HEK293 (cell line): ENCODE measurements around the gene PXDC1.

Experiments used
- CTCF ChIA-PET: fragments of 350-600 bp; formaldehyde crosslinking; extraction: SDS; loops from one replicate; lab custom pipeline; 2021; ENCODE audit warnings: antibody characterized with exemption; lab: Yijun Ruan, JAX
- POLR2A ChIA-PET: fragments of 300-600 bp; formaldehyde crosslinking; extraction: SDS; loops from one replicate; lab custom pipeline; 2020; ENCODE audit warnings: antibody characterized with exemption, inconsistent platforms; lab: Yijun Ruan, JAX
- H3K27ac ChIP-seq: fragments of 200-500 bp; sonication (Bioruptor generic); 2 replicates; pipeline ENCODE4 v1.5.1; 2014; ENCODE audit warnings: low read depth, low read length, control low read depth, inconsistent platforms; ENCODE audit errors: extremely low read depth
- H3K36me3 ChIP-seq, 2 experiments: fragments of 200-500 bp in 1 of 2; sonication (Bioruptor generic) in 1 of 2; 1 replicate in 1 of 2; 2 replicates in 1 of 2; pipeline ENCODE4 v1.5.1; 2014 to 2017; ENCODE audit warnings: inconsistent platforms in 2 of 2, low read length in 2 of 2; ENCODE audit not compliant: control insufficient read depth in 2 of 2, insufficient read depth in 1 of 2
- H3K4me1 ChIP-seq: fragments of 200-500 bp; sonication (Bioruptor generic); 2 replicates; pipeline ENCODE4 v1.5.1; 2014; ENCODE audit warnings: mild to moderate bottlenecking, low read length, inconsistent platforms; ENCODE audit not compliant: control insufficient read depth, insufficient read depth
- H3K4me3 ChIP-seq: 2 replicates; pipeline ENCODE4 v1.5.1; 2011; ENCODE audit warnings: low read depth, mild to moderate bottlenecking, control low read depth, low read length, moderate library complexity
- H3K9me3 ChIP-seq: fragments of 200-500 bp; sonication (Bioruptor generic); 2 replicates; pipeline ENCODE4 v1.5.1; 2014; ENCODE audit warnings: low read depth, low read length, inconsistent platforms; ENCODE audit not compliant: control insufficient read depth, insufficient read depth
- AEBP2 ChIP-seq: fragments of 450-650 bp; formaldehyde crosslinking; IDR thresholded peaks from 2 replicates; pipeline ENCODE4 v1.5.1; 2016; ENCODE audit warnings: missing biosample characterization, missing genetic modification characterization, borderline replicate concordance
- GFI1B ChIP-seq: fragments of 450-650 bp; formaldehyde crosslinking; IDR thresholded peaks from 2 replicates; pipeline ENCODE4 v1.5.1; 2016; ENCODE audit warnings: missing biosample characterization, missing genetic modification characterization
- INSM2 ChIP-seq: fragments of 450-650 bp; formaldehyde crosslinking; IDR thresholded peaks from 2 replicates; pipeline ENCODE4 v1.5.1; 2016; ENCODE audit warnings: missing biosample characterization, missing genetic modification characterization
- MEIS1 ChIP-seq: sonication (generic); formaldehyde crosslinking; IDR thresholded peaks from 2 replicates; pipeline ENCODE4 v1.8.1; 2022; ENCODE audit warnings: missing genetic modification reagents, mild to moderate bottlenecking, borderline replicate concordance
- SALL2 ChIP-seq: fragments of 450-650 bp; formaldehyde crosslinking; IDR thresholded peaks from 2 replicates; pipeline ENCODE4 v1.5.0; 2017; ENCODE audit warnings: missing biosample characterization, mild to moderate bottlenecking, missing genetic modification characterization, borderline replicate concordance
- TRIM28 ChIP-seq: IDR thresholded peaks from 2 replicates; pipeline ENCODE4 v1.6.1; 2011; ENCODE audit warnings: low read length, control low read depth, borderline replicate concordance
- ZBTB10 ChIP-seq: fragments of 450-650 bp; formaldehyde crosslinking; IDR thresholded peaks from 2 replicates; pipeline ENCODE4 v1.5.1; 2016; ENCODE audit warnings: missing biosample characterization, missing genetic modification characterization
- ZBTB11 ChIP-seq: fragments of 450-650 bp; formaldehyde crosslinking; conservative IDR thresholded peaks from 2 replicates; pipeline ENCODE4 v1.5.1; 2016; ENCODE audit warnings: low read depth, missing biosample characterization, missing genetic modification characterization
- ZBTB17 ChIP-seq: fragments of 450-650 bp; formaldehyde crosslinking; IDR thresholded peaks from 2 replicates; pipeline ENCODE4 v1.5.1; 2016; ENCODE audit warnings: missing biosample characterization, missing genetic modification characterization
- ZBTB26 ChIP-seq: fragments of 450-650 bp; formaldehyde crosslinking; optimal IDR thresholded peaks from 2 replicates; pipeline ENCODE3; 2016; ENCODE audit warnings: missing biosample characterization, mild to moderate bottlenecking, missing genetic modification characterization
- ZBTB7A ChIP-seq: fragments of 450-650 bp; formaldehyde crosslinking; IDR thresholded peaks from 2 replicates; pipeline ENCODE4 v1.5.1; 2016; ENCODE audit warnings: low read depth, missing biosample characterization, missing genetic modification characterization
- ZNF350 ChIP-seq: fragments of 450-650 bp; formaldehyde crosslinking; IDR thresholded peaks from 2 replicates; pipeline ENCODE4 v1.5.0; 2017; ENCODE audit warnings: missing biosample characterization, mild to moderate bottlenecking, missing genetic modification characterization
- ZNF629 ChIP-seq: fragments of 450-650 bp; formaldehyde crosslinking; IDR thresholded peaks from 2 replicates; pipeline ENCODE4 v1.5.1; 2017; ENCODE audit warnings: missing biosample characterization, missing genetic modification characterization
- ZNF639 ChIP-seq: fragments of 450-650 bp; formaldehyde crosslinking; IDR thresholded peaks from 2 replicates; pipeline ENCODE4 v1.5.1; 2016; ENCODE audit warnings: missing biosample characterization, missing genetic modification characterization
- ZSCAN23 ChIP-seq: fragments of 450-650 bp; formaldehyde crosslinking; IDR thresholded peaks from 2 replicates; pipeline ENCODE4 v1.5.1; 2016; ENCODE audit warnings: missing biosample characterization, missing genetic modification characterization

The PXDC1 gene

GRCh38 chr6:3699231-3699630 lies 52.3 kb downstream of the PXDC1 start (continued):
- TF ChIP-seq ZBTB10 (tag by site-specific recombination) (no peak), AEBP2 (tag by site-specific recombination) (no peak), ZBTB7A (tag by site-specific recombination) (no peak), ZBTB11 (tag by site-specific recombination) (no peak), ZNF629 (tag by site-specific recombination) (no peak), SALL2 (tag by site-specific recombination) (no peak), GFI1B (tag by site-specific recombination) (no peak)

GRCh38 chr6:3698021-3698420 lies 53.5 kb downstream of the PXDC1 start:
- H3K4me3 ChIP-seq = no peak overlapping the region
- no peaks in the 10 kb centered on the region for H3K36me3 ChIP-seq
- ChIA-PET CTCF (interaction anchor here (0.6 to 1.6 kb wide), 3 partner anchors 16 to 367 kb away, joined by 3 to 7 read pairs (median 3); no protein-coding TSS in a partner anchor), POLR2A (no interaction called here)
- H3K27ac ChIP-seq = no peak overlapping the region
- no peaks in the 10 kb centered on the region for H3K4me1 ChIP-seq
- no peak for TF ChIP-seq MEIS1 (CRISPR knock-in tag)
- no peak for TF ChIP-seq ZNF350 (tag by site-specific recombination)
- no peak for TF ChIP-seq TRIM28
- TF ChIP-seq ZBTB17 (tag by site-specific recombination) = no peak
- TF ChIP-seq INSM2 (tag by site-specific recombination) = no peak
- no peak for TF ChIP-seq ZBTB26
- no peak for TF ChIP-seq ZNF639
- no peak for TF ChIP-seq ZSCAN23 (tag by site-specific recombination)
- no peaks in the 10 kb centered on the region for H3K9me3 ChIP-seq
